GM21529 (cell line): Measurements from ENCODE around the gene HOXD3.

Experiments
- ATAC-seq: cut with Tn5 transposase; IDR thresholded peaks from one replicate; pipeline ENCODE4 v1.9.1; 2021; ENCODE audit not compliant: unreplicated experiment

HOXD3 gene

DNA sequence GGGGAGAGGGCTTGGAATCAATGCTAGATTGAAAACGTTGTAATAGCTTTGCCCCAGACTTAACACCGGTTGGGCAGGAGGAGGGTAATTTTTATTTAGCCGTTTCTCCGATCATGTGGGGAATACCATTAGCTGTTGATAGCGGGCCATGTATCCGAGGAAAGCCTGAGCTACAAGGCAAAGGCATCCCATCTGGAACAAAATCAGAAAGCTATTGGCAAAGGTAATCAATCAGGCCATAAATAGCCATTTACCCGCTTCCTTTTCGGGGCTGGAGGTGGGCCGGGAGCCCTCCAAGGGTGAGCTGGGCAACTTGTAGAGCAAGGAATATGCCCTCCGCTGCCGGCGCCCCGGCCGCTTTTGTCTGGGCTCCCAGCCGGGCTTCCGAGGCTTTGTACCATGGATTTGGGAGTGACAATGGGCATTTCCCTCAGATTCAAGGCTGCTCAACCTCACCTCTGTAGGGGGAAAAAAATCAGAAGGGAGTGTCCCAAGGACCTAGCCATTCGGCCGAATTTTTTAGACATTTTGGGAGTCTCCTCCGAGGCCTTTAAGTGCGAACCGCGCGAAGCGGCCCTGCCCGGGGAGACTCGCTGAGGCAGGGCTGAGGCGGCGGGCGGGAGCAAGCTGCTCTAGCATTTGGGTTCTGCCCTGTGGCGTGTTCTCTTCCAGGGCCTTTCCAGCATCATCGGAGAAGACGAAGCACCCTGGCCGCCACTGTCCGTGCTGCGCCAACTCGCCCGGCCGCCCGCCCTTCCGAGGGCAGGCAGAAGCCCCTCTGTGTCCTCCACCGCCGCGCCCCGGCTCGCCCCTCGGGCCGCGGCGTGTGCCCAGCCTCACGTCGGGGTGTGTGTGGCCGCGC lies 35.7 kb upstream of the HOXD3 start:
- no peak for ATAC-seq

DNA sequence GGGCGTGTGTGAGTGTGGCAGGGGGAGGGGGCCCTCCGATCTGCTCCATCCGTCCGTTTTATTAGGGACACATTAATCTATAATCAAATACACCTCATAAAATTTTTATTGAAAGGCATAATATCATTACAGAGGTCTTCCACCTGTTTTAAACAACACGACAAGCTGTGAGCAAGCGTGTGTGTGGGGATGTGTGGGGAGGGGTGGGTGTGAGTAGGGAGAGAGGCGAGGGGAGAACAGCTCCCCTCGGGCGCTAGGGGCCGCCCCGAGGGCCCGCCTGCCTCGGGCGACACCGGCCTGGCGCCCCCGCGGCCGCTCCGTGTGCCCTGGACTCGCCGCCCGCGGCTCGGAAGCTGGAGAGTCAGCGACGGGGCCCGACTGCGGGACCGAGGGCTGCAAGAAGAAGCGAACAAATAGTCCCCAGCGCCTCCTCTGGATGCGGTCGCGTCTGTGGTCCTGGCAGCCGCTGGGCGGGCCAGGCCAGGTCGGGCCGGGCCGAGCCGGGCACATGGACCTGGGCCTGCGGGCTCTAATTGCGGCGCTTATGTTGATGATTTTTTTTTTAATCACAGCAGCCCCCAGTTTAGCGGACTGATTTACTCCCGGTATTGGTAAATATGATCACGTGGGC lies 34.9 kb upstream of the HOXD3 start:
- ATAC-seq = no peak

DNA sequence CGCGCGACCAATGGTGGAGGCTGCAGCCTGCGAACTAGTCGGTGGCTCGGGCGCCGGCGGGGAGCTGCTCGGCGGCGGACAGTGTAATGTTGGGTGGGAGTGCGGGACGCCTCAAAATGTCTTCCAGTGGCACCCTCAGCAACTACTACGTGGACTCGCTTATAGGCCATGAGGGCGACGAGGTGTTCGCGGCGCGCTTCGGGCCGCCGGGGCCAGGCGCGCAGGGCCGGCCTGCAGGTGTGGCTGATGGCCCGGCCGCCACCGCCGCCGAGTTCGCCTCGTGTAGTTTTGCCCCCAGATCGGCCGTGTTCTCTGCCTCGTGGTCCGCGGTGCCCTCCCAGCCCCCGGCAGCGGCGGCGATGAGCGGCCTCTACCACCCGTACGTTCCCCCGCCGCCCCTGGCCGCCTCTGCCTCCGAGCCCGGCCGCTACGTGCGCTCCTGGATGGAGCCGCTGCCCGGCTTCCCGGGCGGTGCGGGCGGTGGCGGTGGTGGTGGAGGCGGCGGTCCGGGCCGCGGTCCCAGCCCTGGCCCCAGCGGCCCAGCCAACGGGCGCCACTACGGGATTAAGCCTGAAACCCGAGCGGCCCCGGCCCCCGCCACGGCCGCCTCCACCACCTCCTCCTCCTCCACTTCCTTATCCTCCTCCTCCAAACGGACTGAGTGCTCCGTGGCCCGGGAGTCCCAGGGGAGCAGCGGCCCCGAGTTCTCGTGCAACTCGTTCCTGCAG lies 34.3 kb upstream of the HOXD3 start, which contains the start of gene HOXD9:
HOXD9 (plus strand) TSS at position 37 of the 728 bp plus-strand sequence; CDS start at position 87, 50 bp downstream.
- ATAC-seq = no peak

DNA sequence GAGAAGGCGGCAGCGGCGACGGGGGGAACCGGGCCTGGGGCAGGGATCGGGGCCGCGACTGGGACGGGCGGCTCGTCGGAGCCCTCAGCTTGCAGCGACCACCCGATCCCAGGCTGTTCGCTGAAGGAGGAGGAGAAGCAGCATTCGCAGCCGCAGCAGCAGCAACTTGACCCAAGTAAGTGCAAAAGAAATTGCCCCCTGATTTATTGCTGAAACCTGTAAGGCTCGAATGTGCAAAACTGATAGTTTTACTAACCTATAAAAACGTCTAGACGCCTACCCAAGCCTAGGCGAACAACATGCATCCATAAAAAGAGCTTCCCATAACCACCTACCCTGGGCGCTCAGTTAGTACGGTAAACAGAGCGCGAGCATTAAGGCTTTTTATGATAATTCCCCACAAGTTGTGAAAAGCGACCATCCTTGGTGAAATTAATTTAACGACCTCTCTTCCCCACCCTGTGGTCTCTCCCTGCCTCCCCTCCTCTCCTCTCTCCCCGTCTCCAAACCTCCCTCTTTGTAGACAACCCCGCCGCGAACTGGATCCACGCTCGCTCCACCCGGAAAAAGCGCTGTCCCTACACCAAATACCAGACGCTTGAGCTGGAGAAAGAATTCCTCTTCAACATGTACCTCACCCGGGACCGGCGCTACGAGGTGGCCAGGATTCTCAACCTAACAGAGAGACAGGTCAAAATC lies 33.5 kb upstream of the HOXD3 start:
- no peak for ATAC-seq

DNA sequence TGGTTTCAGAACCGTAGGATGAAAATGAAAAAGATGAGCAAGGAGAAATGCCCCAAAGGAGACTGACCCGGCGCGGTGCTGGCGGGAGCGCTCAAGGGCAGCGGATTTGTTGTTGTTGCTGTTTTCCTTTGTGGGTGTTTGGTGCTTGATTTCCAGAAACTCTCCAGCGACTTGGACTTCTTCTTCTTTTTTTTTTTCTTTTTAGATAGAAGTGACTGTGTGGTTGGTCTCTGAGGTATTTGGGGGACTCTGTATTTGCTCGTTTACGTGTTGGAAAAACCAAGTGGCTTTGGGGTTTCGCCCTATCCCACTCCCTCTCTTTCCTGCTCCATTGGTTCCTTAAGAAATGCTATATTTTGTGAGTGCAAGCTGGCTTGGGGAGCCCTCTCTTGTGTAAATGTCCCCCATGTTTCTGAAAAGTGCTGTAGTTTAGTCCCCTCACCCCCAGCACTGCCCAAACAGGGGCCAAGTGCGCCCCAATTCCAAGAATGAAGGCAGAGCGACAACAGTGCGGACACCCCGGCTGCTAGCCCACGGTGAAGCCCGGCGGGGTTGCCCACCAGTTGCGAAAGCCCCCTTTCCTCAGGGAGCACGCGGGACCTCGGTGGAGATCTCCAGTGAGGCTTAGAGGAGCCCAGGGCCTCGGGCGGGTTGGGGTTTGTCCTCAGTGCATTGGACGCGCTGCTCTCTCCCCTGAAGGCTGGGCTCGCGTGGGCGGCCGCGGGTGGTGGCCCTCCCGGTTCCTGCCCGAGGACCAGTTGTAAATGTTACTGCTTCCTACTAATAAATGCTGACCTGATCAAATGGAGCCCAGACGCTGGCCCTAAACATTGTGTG lies 32.8 kb upstream of the HOXD3 start:
- ATAC-seq = no peak

DNA sequence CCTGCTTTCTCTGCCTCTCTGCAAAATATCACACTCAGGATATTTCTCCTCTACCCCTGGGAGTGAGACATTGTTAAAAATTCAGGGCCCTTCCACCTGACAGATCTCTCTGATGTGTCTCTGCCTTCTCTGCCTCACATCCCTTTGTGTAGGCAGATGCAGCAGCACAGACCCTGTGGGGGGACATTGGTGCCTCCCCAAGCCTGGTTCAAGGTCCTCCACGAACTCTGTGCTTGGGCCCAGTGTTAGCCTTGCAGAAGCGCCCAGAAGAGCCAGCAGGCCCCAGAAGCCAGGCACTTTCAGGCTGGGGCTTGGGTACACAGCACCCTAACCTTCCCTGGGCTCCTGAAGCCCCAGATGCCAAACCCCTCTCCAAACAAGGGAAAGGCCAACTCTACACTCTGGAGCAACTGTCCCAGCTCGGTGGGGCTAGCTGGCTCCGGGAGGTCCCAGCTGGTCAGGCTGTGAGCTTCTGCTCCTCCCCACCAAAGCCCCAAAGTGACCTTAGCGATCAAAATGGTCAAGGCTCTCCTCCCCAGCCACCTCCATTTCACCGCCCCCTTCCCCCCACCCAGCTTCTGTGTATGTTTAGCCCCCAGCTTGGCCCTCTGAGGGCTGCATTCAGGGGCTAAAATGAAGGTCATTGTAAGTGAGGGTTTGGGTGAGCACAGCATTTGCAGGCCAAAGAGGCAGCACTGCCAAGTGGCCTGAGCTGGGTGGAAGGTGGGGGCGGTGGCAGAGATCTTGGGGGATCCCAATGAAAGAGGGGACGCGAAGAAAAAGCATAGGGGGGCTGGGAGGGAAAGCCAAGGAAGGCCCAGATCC lies 31.9 kb upstream of the HOXD3 start:
- ATAC-seq = no peak

DNA sequence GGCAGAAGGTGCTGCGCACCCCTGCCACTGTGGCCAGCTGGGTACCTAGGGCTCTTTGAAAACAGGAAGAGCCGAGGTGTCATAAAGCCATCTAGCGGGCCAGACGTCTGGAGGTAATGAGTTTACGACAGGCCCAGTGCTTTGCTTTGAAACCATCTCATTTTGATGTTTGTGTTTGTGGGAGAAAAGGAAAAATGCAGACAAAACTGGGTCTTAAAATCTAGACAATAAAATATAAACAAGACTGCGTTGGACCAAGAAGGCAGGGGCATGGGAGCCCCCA lies 31.4 kb upstream of the HOXD3 start:
- ATAC-seq = no peak

DNA sequence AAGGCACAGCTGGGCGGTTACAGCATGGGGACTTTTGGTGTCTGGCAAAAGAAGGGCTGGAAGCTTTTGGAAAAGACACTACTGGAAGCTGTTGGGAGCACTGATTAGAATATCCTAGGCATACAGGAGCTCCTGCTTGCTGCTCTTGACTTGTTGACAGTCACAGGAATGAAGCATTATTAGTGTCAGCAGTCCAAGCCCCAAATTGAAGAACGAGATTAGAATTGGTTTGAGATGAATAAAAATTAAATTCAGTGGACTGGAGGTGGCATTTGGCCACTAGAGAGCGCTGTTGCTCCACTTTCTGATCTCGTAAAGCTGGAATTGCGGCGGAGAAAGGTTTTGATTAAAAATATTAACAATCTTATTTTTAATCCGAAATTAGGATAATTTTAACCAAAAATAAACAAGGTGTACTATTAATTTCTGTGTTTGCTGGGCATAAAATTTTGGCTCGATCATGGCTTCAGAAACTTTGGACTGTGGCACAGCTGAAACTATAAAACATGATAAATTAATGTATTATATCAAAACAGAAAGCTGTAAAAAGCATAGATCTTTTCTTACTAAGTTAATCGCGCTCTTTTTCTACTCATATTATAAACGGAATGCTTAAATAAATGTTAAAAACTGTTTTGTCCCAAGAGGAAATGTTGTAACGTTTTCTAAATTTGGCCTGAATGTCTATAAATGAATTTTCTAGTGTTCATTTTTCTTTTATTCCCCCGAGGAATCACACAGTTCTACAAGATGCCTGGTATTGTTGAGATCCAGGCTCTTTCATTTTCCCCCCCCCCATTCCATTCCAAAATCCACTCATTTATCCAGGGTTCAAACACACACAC lies 30.0 kb upstream of the HOXD3 start:
- no peak for ATAC-seq

DNA sequence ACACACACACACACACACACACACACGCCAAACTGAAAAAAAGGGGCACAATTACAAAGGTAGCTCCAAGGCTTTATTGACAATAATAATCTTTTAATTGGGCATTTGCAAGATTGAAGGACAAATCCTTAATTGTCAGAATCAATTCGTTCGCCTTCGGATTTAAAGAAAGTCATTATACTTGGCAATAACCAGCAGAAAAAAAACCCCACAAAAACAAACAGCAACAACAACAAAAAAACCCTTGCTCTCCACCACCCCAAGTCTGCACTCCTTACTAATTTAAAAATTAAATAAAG lies 29.4 kb upstream of the HOXD3 start:
- no peak for ATAC-seq

DNA sequence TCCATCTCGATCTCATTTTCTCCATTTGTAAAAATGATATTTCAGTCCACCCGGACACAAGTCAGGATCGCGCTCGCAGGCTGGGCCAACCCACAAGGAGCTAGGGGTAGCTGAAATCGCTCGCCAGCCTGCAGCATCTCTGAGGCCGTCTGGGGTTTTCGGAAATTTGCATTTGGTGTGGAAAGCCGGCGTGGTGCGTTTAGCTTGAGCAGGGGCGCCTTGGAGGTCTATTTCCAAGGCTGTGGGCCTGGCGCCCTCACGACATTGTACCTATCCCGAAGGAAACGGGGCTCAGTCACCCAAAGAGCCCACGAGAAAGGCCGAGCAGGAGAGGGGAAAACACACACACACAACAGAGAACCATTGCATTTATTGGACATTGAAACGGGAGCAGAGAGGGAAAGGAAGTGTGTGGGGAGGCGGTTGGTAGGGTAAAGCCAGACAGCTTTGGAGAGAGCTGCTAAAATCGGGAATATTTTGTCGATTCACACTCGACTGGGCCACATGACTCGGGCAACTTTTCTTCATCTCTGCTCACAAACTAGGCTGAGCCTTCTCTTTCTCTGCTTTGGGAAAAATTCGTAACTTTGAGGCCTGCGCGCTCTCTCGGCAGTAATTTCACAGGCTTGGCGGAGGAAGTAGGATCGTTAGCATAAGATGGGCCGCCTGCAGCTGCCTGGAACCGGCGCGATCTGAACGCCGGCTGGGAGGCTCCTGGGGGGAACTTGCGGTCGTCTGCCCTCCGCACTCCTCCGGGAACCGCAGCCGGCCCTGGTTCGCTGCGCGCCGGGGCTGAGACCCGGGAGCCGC lies 28.7 kb upstream of the HOXD3 start:
- no peak for ATAC-seq

DNA sequence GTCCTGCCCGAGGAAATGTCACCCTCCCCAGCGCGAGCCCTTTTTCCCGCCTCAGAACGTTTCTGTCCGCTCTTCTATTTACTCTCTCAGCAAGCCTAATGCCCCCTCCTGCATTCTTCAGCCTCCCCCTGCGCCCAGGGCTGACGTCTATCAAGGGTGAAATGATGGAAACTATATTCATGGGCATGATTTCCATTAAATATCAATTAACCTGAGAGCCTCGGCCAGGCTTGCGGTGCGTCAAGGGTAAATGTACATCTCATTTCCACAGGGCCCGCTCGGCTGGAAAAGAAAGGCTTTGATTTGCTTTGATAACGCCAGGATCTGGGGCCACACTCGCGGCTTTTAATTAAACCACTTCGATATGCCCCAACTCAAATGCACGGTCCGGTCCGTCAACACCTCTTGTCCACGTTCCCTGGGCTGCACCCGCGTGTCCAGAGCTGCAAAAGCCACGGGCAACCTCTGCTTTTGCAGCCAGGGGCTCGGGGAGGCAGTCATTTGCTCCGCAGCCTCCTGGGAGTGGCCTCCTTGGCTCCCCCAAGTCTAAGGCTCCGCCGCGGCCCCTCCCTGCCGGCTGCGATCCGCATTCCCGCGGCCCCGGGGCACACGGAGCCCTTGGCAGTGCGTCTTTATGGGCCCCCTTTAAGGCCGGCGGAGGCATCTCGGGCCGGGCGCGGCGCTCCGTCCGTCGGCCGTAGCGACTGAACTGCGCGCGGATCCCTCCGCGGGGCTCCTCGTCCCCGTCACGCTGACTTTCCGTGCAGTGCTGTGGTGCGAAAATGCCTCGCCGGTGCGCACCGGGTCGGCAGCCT lies 27.9 kb upstream of the HOXD3 start, which contains the start of gene HOXD8:
HOXD8 (plus strand) TSS at position 724 of the 815 bp plus-strand sequence. CDS start 662 bp downstream, outside the sequence.
- ATAC-seq = no peak

DNA sequence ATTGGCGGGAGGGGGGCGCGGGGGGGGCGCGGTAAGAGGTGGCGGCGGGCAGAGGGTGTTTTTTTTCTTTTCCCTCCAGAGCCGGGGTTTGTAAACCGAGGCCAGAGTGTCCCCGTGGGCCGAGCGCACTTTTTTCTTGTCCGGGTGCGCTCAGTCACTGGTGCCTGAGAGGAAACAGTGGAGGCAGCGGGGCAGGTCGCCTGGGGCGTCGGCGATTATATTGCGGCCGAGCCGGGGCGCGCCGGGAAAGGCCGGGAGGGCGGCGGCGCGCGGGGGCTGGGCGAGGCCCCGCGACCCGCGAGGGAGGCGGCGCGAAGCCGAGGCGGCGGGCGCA lies 27.3 kb upstream of the HOXD3 start:
- no peak for ATAC-seq

DNA sequence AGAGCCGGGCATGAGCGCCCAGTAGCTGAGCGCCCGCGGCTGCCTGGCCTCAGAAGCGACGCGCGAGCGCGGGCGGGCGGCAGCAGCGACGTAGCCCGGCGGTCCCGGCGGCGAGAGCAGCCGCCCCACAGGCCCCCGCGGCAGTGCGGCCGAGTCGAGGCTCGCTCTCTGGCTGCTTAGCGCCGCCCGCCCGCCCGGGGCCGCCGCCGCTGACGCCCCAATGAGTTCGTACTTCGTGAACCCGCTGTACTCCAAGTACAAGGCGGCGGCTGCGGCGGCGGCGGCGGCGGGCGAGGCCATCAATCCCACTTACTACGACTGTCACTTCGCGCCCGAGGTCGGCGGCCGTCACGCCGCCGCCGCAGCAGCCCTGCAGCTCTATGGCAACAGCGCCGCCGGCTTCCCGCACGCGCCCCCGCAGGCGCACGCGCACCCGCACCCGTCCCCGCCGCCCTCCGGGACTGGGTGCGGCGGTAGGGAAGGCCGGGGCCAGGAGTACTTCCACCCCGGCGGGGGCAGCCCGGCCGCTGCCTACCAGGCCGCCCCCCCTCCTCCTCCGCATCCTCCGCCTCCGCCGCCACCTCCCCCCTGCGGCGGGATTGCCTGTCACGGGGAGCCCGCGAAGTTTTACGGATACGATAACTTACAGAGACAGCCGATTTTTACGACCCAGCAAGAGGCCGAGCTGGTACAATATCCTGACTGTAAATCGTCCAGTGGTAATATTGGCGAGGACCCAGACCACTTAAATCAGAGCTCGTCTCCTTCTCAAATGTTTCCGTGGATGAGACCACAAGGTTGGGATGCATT lies 26.8 kb upstream of the HOXD3 start:
- ATAC-seq = no peak

DNA sequence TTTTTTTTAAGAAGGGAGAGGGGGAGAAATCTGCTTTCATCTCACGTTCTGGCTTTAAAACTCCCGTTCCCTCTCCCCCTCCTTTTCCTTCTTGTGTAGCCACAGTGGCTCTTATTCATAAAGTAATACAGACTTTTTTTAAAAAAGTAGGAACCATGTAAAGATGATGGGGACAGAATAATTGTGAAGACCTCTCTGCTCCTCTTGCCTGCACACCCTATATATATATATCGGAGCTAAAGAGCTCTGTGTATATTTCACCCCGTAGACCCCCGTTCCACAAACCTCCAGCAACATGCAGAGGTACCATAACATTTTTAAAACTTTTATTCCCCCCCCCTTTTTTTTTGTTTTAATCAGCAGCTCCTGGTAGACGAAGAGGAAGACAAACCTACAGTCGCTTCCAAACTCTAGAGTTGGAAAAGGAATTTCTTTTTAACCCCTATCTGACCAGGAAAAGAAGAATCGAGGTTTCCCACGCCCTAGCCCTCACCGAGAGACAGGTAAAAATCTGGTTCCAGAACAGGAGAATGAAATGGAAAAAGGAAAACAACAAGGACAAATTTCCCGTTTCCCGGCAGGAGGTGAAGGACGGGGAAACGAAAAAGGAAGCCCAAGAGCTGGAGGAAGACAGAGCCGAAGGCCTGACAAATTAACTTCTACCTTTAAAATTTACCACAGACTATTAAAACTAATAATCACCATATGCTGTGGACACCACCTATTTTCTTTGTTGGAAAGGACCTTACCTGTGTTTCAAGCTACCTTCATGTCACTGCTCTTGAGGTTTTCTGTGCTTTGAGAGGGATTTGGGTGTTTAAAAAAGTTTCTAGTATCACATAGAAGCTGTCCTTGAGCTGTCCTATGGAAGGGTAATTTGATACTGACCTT lies 25.9 kb upstream of the HOXD3 start:
- no peak for ATAC-seq

DNA sequence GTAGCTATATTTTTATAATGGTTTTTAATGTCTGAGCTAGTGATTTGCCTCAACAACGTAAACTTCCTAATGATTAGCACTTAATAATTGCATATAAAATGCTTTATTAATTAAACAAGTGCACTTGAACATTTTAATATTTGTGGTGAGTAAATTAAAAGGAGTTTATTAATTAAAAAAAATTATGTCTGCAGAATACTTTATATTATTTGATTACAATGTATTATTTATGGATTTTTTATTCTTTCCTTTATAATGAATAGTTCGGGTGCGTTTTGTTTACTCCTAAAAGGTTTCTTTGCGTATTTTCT lies 25.3 kb upstream of the HOXD3 start:
- ATAC-seq = no peak
